HFF-Myc (cell line): ENCODE results near the gene SLC25A13.
A peak's percentile ranks its signal among the peaks of the same experiment; 100 is the strongest.
"Not testable (repeated sequence)": the region's sequence is repeated elsewhere in the genome, so short reads cannot be mapped to it uniquely, and the experiment has no call there.

Experiments used
- DNase-seq: peaks from one replicate; pipeline ENCODE4 v3.0.0-alpha.2; 2011; ENCODE audit warnings: low read depth; ENCODE audit errors: extremely low read depth
- H3K4me3 ChIP-seq: replicated peaks from 2 replicates; pipeline ENCODE4 v1.5.1; 2011; ENCODE audit warnings: low read depth, mild to moderate bottlenecking, control low read depth, low read length
- TF ChIP-seq, protein P1 (sequence below): IDR thresholded peaks from 2 replicates; pipeline ENCODE4 v1.5.1; 2012; ENCODE audit warnings: mild to moderate bottlenecking, low read depth, low read length, control low read depth; ENCODE audit errors: missing control alignments

Gene SLC25A13

DNA sequence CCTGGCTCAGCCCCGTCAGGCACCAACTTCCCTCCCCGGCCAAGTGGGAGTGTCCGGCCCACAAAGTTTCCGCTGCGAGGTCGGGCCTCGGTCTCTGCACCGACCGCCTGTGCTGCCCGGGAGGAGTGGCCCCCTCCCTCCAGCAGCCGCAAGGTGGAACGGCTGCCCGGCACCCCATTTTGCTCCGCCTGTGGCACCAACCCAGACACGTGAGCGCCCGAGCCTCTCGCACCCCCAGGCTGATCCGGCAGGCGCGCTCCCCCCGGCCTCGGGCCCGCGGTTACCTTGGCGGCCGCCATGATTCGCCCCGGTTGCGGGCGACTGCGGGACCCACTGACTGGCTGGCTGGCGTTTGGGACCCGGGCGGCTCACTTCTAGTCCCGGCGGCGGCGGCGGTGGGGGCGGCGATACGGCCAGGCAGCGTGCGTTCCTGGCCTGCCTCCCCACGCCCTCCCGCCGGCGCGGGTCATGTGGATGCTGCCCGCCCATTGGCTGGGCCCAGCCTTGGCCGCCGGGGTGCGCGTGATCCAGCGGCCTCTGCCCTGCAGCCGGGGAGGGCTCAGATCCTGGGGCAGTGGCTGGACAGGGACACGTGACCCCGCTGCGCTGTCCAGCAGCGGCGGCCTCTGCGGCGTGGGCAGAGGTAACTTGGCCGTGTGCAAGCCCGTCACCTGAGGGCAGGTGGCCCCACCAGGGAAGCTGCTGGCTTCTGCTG is at the start of gene SLC25A13:
TSS of gene SLC25A13 (minus strand) at position 441 of the 715 bp plus-strand sequence. CDS start at position 299, 142 bp downstream.
- TF ChIP-seq, protein P1, sequence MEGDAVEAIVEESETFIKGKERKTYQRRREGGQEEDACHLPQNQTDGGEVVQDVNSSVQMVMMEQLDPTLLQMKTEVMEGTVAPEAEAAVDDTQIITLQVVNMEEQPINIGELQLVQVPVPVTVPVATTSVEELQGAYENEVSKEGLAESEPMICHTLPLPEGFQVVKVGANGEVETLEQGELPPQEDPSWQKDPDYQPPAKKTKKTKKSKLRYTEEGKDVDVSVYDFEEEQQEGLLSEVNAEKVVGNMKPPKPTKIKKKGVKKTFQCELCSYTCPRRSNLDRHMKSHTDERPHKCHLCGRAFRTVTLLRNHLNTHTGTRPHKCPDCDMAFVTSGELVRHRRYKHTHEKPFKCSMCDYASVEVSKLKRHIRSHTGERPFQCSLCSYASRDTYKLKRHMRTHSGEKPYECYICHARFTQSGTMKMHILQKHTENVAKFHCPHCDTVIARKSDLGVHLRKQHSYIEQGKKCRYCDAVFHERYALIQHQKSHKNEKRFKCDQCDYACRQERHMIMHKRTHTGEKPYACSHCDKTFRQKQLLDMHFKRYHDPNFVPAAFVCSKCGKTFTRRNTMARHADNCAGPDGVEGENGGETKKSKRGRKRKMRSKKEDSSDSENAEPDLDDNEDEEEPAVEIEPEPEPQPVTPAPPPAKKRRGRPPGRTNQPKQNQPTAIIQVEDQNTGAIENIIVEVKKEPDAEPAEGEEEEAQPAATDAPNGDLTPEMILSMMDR = no peak
- H3K4me3 ChIP-seq = peak within 1 kb of the TSS; percentile 81
- DNase-seq = no peak

- DNase-seq, H3K4me3 ChIP-seq: not testable (repeated sequence)
These were observed 44.0 kb upstream of the SLC25A13 start for GRCh38 chr7:96365916-96366315.

- DNase-seq = no peak
- TF ChIP-seq, protein P1 = no peak
These were observed 39.4 kb upstream of the SLC25A13 start for GRCh38 chr7:96361116-96361857.

GRCh38 chr7:96359876-96360275 is 38.0 kb upstream of the SLC25A13 start:
- no peak overlapping the region for H3K4me3 ChIP-seq
- no peak for DNase-seq
- TF ChIP-seq, protein P1 = no peak

More at GRCh38 chr7:96361116-96361857, 39.4 kb upstream of the SLC25A13 start:
- H3K4me3 ChIP-seq = no peak overlapping the region

DNA sequence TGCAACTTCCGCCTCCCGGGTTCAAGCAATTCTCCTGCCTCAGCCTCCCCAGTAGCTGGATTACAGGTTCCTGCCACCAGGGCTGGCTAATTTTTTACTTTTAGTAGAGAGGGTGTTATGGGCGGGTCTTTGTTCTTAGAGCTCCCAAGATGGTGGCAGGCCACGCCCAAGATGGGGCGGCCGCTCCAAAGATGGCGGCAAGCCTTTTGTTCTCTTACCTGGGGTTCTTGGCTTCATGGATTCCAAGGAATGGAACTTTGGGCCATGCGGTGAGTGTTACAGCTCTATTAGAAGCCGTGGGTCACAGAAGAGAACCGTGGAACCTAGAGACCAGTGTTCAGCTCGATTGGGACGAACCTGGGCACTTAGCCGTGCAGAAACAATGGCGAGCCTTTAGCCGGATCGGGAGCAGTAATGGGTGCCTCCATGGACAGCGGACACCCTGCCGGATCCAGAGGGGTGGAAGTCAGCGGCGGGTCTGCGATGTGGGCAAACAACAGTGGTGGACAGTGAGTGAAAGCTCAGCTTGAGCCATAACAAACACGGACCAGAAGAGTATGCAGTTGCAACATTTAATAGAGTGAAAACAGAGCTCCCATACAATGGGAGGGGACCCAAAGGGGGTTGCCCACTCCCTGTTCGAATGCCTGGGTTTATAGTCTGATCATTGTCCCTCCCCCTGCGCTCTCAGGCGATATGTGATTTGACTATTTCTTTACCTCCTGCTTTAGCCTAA is 36.5 kb upstream of the SLC25A13 start:
- DNase-seq, H3K4me3 ChIP-seq: not testable (repeated sequence)

DNA sequence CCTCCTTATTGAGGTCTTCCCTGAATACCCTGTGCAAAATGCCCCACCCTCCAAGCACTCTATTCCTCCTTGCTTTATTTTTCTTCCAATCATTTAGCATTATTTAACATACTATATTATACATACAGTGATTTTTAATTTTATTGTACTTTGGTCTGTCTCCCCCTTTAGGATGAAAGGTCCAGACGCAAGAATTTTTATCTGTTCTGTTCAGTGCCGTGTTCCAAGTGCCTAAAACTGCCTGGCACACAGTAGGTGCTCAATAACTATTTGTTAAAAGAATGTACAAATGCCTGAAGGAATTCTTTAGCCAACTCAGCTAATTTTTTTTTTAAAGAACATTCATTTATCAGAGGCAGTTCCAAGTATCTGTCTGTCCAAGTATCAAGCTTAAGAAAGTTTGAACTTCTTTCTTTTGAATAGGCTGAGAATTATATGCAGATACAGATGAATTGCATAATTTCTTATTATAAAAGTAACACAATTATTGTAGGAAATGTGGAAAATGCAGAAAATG is 34.1 kb upstream of the SLC25A13 start:
- H3K4me3 ChIP-seq = no peak overlapping the region
- DNase-seq = no peak
- TF ChIP-seq, protein P1 = peak; percentile 10

DNA sequence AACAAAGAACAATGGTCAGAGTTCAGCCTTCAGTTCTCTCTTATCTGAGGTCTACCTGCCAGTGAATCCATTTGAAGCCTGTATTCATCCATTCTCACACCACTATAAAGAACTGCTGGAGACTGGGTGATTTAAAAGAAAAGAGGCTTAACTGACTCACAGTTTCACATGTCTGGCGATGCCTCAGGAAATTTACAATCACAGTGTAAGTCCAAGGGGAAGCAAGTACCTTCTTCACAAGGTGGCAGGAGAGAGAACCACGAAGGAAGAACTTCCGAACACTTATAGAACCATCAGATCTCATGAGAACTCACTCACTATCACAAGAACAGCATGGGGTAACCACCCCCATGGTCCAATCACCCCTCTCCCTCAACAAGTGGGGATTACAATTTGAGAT is 33.0 kb upstream of the SLC25A13 start:
- no peak for DNase-seq
- no peak overlapping the region for H3K4me3 ChIP-seq
- TF ChIP-seq, protein P1 = no peak
